Measurements from ENCODE around the gene GPR34.
"Not testable (repeated sequence)": the region's sequence is repeated elsewhere in the genome, so short reads cannot be mapped to it uniquely, and the experiment has no call there.

Gene GPR34, protein sequence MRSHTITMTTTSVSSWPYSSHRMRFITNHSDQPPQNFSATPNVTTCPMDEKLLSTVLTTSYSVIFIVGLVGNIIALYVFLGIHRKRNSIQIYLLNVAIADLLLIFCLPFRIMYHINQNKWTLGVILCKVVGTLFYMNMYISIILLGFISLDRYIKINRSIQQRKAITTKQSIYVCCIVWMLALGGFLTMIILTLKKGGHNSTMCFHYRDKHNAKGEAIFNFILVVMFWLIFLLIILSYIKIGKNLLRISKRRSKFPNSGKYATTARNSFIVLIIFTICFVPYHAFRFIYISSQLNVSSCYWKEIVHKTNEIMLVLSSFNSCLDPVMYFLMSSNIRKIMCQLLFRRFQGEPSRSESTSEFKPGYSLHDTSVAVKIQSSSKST

DNA sequence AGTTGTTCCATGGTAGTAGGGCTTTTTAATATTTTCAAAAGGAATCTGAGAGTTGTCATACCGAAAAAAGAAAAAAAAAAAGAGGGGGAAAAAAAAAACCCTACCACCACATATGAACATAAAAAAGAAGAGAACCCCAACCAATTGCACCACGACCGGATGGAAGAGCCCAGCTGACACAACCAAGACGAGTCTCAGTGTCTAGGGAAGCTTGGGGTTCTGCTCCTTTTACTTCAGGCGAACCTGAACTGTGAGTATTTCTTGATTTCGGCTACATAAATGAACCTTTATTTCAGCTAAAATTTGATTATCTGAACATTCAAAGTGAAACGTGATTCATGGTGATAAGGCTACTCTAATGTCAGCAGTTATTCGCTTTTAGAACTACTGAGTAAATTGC lies at the start of gene GPR34:
Gene GPR34, plus strand, starts transcription at position 139 of the 400 bp plus-strand sequence. CDS start 6,661 bp downstream, outside the sequence.
- H3K4me1 Mint-ChIP-seq, result peaks cover 58% of the 10 kb centered on the region
- H3K27me3 Mint-ChIP-seq, result no peaks in the 10 kb centered on the region
- H3K9me3 Mint-ChIP-seq, result no peaks in the 10 kb centered on the region
- ATAC-seq (peak; percentile 69), DNase-seq (peak; percentile 13)
- H3K27ac Mint-ChIP-seq, result peak within 1 kb of the TSS; percentile 77
- no peaks in the 10 kb centered on the region for H3K36me3 Mint-ChIP-seq (ENCODE audit: low read depth)
- H3K4me3 Mint-ChIP-seq, result peak within 1 kb of the TSS; percentile 56

DNA sequence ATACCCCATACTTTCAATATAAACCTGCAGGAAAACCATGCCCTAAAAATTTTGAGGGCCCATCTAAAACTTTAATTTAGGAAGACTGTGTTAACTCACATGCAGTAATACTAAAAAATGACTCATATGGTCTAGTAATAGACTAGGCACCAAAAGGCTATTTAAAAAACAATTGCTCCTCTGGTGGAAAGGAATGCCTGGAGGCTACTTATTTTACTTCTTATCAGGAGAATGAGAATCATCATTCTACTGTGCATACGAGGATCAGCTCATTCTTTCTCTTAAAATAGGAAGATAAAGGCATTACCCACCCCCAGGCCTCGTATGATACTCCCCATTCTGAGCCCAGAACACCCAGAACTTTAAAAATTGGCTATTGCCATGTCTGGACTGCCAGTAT lies 42.6 kb upstream of the GPR34 start:
- not testable (repeated sequence) for H3K4me1 Mint-ChIP-seq, ATAC-seq, H3K27ac Mint-ChIP-seq, H3K4me3 Mint-ChIP-seq, H3K27me3 Mint-ChIP-seq, DNase-seq
- Mint-ChIP-seq H3K36me3 (ENCODE audit: low read depth) (peaks cover 42% of the 10 kb centered on the region), H3K9me3 (peaks cover 13% of the 10 kb centered on the region)

DNA sequence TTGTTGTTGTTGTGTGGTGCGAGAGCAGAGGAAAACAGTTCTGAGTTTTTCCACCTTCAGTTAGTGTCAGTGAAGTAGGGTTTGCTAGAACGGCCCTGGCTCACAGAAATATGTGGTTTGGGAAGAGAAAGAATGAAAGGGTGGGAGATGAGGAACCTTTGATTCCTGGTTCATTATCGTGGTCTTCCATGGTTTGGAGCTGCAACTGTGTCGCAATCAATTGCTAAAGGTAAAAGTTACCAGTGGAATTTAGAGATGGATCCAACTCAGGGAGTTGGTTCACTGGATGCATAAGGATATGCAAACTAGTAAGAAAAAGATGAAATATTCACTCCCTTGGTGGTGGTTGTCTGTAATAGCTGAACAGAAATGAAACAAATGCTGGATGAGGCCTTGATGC lies 35.6 kb upstream of the GPR34 start:
- H3K27me3 Mint-ChIP-seq, result no peaks in the 10 kb centered on the region
- DNase-seq (no peak), ATAC-seq (no peak)
- H3K9me3 Mint-ChIP-seq, result peaks cover 7% of the 10 kb centered on the region
- H3K4me3 Mint-ChIP-seq, result no peak overlapping the region
- H3K4me1 Mint-ChIP-seq, result no peaks in the 10 kb centered on the region
- H3K27ac Mint-ChIP-seq, result no peak overlapping the region
- peaks cover 46% of the 10 kb centered on the region for H3K36me3 Mint-ChIP-seq (ENCODE audit: low read depth)

DNA sequence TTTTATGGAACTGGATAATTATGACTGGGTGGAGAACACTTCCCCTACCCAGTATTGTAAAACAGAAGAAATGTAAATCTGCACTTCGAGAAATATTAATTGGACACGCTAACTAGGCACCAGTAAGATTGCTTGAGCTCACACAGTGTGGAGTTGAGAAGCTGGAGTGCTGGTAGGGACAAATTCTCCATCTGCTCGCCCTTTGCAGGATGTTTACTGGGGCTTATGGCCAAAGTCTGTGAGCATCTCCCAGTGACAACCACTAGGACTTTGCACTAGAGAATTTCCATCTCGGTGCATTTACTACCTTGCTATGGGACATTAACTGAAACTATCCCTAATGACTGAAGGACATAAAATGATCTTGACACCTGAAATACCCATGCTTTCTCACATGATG lies 33.7 kb upstream of the GPR34 start:
- Mint-ChIP-seq H3K27me3 (no peaks in the 10 kb centered on the region), H3K36me3 (ENCODE audit: low read depth) (peaks cover 41% of the 10 kb centered on the region), H3K9me3 (no peaks in the 10 kb centered on the region), H3K4me3 (no peak overlapping the region), H3K4me1 (no peaks in the 10 kb centered on the region), H3K27ac (no peak overlapping the region)
- no peak for ATAC-seq
- DNase-seq, result no peak

DNA sequence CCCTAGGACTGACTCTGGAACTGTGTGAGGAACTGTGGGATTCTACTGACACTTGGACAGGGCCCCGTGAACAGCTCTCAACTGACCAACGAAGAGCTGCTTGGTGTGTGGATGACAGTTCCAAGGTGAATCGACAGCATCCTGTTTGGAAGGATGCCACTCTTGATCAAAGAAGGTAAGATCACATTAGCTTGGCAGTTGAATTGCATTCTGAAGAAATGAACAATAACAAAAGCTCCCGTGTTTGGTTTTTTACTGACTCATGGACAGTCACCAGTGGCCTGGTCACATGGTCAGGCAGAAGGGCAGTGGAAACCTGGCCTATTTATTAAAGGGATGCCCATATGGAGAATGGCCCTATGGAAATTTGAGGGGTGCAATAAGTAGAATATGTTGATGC lies 33.1 kb upstream of the GPR34 start:
- Mint-ChIP-seq H3K27ac (no peak overlapping the region), H3K4me1 (no peaks in the 10 kb centered on the region), H3K9me3 (no peaks in the 10 kb centered on the region), H3K36me3 (ENCODE audit: low read depth) (peaks cover 36% of the 10 kb centered on the region), H3K27me3 (no peaks in the 10 kb centered on the region), H3K4me3 (no peak overlapping the region)
- ATAC-seq, result no peak
- no peak for DNase-seq

DNA sequence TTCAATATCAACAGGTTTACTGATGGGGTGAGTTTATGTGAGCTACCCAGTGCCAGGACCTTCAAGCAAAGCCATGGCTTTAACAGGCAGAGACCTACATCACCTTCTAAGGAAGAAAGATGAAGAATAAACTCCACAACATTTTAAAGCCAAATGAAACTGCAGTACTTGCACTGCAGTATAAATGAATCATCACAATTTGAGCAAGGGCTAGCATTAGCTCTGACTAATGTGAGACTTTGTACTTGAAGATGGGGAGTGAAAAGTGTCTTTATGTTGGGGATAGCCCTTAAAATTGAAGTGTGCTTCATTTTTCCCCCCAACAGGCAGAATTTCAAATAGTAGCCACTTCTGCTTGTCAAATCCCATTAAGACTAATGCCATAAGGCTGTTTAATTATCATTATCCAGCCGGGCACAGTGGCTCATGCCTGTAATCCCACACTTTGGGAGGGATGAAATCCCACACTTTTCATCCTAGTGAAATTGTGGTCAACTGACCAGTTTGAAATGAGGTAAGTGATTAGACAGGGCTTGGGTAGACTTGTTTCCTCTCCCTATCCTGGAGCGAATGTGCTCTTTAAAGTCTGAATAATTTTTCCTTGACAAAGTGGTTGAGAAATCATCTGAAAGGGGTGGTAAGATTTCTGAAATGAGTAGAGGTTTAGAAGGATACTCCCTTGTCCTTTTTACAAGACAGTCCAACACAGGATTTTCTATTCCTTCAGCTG lies 27.2 kb upstream of the GPR34 start:
- ATAC-seq, result peak; percentile 35
- H3K4me3 Mint-ChIP-seq, result no peak overlapping the region

DNA sequence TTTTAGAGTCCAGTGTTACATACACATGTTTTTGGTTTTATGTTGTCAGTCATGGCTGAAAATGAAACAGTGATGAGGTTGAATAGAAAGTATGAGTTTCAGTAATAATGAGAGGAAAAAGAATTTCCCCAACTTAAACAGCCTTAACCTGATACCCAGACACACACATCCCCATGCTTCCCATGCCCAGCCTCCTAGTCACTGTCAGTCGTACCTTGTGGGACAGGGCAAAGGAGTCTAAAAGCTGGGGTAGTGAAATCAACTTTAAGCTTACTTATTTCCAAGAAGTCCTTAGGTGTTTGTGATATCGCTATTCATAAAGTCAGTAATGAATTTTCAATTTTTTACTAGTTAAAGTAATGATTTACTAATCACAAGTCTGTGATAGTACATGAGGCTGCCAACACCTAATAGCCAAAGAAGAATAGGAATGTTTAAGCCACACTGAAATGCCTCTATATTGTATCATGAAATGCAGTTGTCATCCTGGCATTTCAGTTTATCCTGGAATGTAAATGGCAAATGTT lies 24.3 kb upstream of the GPR34 start:
- peak overlapping the region; percentile 92 for H3K27ac Mint-ChIP-seq

More for the DNA sequence above, 27.2 kb upstream of the GPR34 start:
- no peak for DNase-seq
- Mint-ChIP-seq H3K36me3 (ENCODE audit: low read depth) (peaks cover 18% of the 10 kb centered on the region), H3K27me3 (no peaks in the 10 kb centered on the region), H3K4me1 (peaks cover 49% of the 10 kb centered on the region), H3K9me3 (no peaks in the 10 kb centered on the region), H3K27ac (no peak overlapping the region)

DNA sequence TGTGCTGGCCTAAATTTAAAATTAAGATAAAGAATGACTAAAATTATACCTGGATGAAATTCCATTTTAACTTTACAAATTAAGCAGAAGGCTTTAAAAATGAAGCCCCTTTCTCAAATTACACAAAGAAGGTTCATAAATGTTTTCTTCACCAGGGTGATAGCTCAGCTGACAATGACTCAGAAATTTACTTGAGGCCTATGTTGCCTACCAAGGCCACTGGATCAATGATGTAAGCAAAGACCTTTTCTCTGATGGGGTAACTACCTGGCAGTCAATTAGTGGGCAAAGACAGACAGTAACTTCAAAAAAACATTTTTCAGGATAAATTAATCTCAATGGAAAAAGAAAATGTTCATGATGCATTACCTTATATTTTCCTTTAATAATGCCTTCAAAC lies 23.9 kb upstream of the GPR34 start:
- Mint-ChIP-seq H3K9me3 (no peaks in the 10 kb centered on the region), H3K36me3 (ENCODE audit: low read depth) (peaks cover 12% of the 10 kb centered on the region), H3K4me3 (peak overlapping the region; percentile 69), H3K27me3 (no peaks in the 10 kb centered on the region), H3K27ac (peak overlapping the region; percentile 92), H3K4me1 (peaks cover 72% of the 10 kb centered on the region)
- DNase-seq, result no peak
- peak; percentile 45 for ATAC-seq

More for the DNA sequence above, 24.3 kb upstream of the GPR34 start:
- H3K4me1 Mint-ChIP-seq, result peaks cover 68% of the 10 kb centered on the region
- no peaks in the 10 kb centered on the region for H3K9me3 Mint-ChIP-seq
- no peak overlapping the region for H3K4me3 Mint-ChIP-seq
- ATAC-seq (peak; percentile 78), DNase-seq (peak; percentile 10)
- peaks cover 9% of the 10 kb centered on the region for H3K36me3 Mint-ChIP-seq (ENCODE audit: low read depth)
- no peaks in the 10 kb centered on the region for H3K27me3 Mint-ChIP-seq

DNA sequence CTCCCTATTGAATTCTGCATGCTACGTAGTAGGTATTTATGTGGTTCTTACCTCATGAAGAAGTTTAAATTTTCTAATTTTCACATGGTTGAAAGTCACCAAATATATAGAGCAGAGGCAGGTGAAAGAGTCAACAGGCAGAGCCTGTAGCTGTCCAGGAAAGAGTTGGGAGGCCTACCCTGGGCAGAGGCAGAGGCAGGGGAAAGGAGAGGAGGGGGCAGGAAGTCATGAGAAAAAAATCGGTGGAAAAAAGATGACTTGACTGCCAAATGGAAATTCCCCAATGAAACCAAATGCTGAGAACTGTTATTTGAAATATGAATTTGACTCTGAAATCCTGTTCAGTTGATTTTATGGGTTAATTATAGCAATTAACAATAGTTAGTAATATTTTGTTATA lies 23.1 kb upstream of the GPR34 start:
- peak; percentile 39 for ATAC-seq
- peak overlapping the region; percentile 92 for H3K27ac Mint-ChIP-seq

DNA sequence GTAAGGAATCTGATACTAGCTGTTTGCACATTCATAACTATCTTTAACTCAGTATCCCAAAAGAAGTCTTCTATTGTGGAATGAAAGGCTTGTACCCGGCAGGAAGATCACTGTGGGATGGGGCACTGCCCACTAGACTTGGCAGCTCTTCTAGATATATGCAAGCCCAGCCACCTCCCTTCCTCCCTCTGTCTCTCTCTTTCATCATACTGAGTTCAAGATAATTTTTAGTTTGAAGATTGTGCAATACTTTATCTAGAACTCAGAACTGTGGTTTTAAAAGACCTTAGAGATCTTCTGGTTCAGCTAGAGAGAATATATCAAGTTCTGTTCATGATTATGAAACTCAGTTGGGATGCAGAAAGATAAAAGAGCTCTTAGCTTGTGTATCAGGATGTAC lies 22.5 kb upstream of the GPR34 start:
- H3K27ac Mint-ChIP-seq, result peak overlapping the region; percentile 92
- no peaks in the 10 kb centered on the region for H3K27me3 Mint-ChIP-seq
- DNase-seq (no peak), ATAC-seq (peak; percentile 31)
- peak overlapping the region; percentile 69 for H3K4me3 Mint-ChIP-seq
- peaks cover 12% of the 10 kb centered on the region for H3K36me3 Mint-ChIP-seq (ENCODE audit: low read depth)
- H3K9me3 Mint-ChIP-seq, result no peaks in the 10 kb centered on the region
- H3K4me1 Mint-ChIP-seq, result peaks cover 83% of the 10 kb centered on the region

More for the DNA sequence above, 23.1 kb upstream of the GPR34 start:
- no peaks in the 10 kb centered on the region for H3K27me3 Mint-ChIP-seq
- H3K36me3 Mint-ChIP-seq (ENCODE audit: low read depth), result peaks cover 14% of the 10 kb centered on the region
- peaks cover 80% of the 10 kb centered on the region for H3K4me1 Mint-ChIP-seq
- no peaks in the 10 kb centered on the region for H3K9me3 Mint-ChIP-seq
- H3K4me3 Mint-ChIP-seq, result peak overlapping the region; percentile 69
- peak; percentile 9 for DNase-seq

DNA sequence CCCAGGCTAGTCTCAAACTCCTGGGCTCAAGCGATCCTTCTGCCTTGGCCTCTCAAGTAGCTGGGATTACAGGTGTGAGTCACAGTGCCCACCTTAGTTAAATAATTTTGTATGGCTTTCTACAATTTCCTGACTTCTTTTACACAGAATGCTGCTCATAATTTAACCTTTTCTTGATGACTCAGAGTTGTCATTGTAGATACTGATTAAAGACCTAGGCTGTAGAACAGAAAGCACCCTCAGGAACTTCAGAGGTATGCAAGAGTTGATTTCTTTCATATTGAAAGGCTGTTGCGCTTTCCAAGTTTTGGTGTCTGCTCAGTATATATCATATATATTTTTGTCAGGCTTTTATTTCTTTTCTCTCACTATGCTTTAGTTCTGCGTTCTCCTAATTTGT lies 21.1 kb upstream of the GPR34 start:
- Mint-ChIP-seq H3K27me3 (no peaks in the 10 kb centered on the region), H3K27ac (peak overlapping the region; percentile 64), H3K4me1 (peaks cover 77% of the 10 kb centered on the region), H3K36me3 (ENCODE audit: low read depth) (peaks cover 12% of the 10 kb centered on the region), H3K4me3 (no peak overlapping the region), H3K9me3 (no peaks in the 10 kb centered on the region)
- DNase-seq (no peak), ATAC-seq (peak; percentile 75)

DNA sequence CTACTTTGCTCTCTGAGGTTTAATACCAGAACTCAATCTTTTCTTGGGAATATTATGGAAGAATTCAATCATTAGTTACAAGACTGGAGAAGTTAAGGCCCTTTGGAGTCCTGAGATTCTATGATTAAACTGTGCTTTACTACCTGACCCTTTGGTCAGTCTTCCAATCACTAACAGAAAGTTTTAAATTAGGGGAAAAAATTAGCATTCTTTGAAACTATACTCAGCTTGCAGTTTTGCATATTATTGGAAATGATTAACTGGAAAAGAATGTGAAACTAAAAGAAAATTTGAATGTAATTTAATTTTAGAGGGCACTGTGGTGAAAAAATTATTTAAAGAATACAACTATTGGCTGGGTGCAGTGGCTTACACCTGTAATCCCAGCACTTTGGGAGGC lies 18.7 kb upstream of the GPR34 start:
- DNase-seq (no peak), ATAC-seq (no peak)
- H3K36me3 Mint-ChIP-seq (ENCODE audit: low read depth), result peaks cover 12% of the 10 kb centered on the region
- peak overlapping the region; percentile 73 for H3K27ac Mint-ChIP-seq
- no peaks in the 10 kb centered on the region for H3K27me3 Mint-ChIP-seq
- H3K4me1 Mint-ChIP-seq, result peaks cover 64% of the 10 kb centered on the region
- H3K4me3 Mint-ChIP-seq, result no peak overlapping the region
- H3K9me3 Mint-ChIP-seq, result no peaks in the 10 kb centered on the region

DNA sequence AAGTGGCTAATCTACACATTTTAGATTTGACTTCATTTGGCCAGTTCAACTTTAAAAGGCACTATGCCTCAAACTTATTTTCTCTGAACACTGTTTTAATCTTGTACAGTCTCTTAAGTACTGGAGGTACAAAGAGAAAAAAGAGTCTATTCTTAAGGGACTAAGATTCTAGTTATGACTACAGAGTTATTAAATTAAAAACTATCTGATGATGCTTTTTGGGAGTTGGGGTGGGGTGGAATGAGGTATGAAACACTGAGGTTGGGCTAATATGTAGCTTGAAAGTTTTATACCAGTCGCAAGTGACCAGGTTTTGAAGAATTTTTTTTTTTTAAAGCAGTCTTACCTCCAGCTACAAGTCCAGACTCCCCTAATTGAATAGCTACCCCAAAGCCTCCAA lies 17.7 kb upstream of the GPR34 start:
- Mint-ChIP-seq H3K27me3 (no peaks in the 10 kb centered on the region), H3K4me1 (peaks cover 54% of the 10 kb centered on the region), H3K9me3 (no peaks in the 10 kb centered on the region), H3K36me3 (ENCODE audit: low read depth) (peaks cover 10% of the 10 kb centered on the region), H3K4me3 (no peak overlapping the region), H3K27ac (no peak overlapping the region)
- DNase-seq (no peak), ATAC-seq (no peak)

DNA sequence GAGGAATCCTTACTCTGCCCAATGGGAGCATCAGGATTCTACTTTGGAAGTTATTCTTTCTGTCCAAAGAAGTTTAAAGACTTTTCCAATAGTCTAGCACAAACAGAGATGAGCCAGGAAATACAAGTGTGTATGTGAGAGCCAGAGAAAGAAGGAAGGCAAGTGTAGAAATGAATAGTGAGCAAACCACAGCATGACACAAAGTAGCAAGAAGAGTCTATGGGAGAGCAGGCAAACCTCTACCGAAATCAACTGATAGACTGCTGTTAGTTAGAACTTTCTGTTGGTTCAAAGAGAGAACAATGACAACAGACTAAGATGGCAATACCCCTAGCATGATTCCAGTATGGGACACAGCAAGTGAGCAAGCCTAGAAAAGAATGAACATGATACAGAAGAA lies 16.1 kb upstream of the GPR34 start:
- ATAC-seq, result peak; percentile 33
- Mint-ChIP-seq H3K4me3 (no peak overlapping the region), H3K9me3 (no peaks in the 10 kb centered on the region), H3K4me1 (peaks cover 39% of the 10 kb centered on the region), H3K36me3 (ENCODE audit: low read depth) (peaks cover 16% of the 10 kb centered on the region), H3K27me3 (no peaks in the 10 kb centered on the region), H3K27ac (peak overlapping the region; percentile 64)
- DNase-seq, result no peak

DNA sequence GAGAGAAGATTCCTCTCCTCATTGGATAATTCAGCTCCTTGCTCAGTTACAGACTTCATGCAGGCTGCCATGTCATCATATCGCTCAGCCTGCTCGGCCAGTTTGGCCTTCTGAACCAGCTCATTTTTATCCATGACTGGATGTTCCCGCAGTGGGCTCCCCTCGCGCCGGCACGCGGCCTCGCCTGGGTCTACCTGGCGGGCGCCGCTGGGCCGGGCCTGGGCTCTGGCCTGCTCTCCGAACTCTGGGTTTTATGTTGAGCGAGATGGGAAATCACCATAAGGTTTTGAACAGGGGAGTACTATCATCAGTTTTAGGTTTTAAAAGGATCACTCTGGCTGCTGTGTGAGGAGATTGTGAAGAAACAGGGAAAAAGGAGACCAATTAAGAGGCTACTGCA lies 12.4 kb upstream of the GPR34 start:
- H3K9me3 Mint-ChIP-seq; H3K27ac Mint-ChIP-seq; H3K36me3 Mint-ChIP-seq (ENCODE audit: low read depth); ATAC-seq; H3K27me3 Mint-ChIP-seq; H3K4me3 Mint-ChIP-seq; DNase-seq: not testable (repeated sequence)
- peaks cover 15% of the 10 kb centered on the region for H3K4me1 Mint-ChIP-seq

All from activated naive CD8-positive, alpha-beta T cell treated with anti-CD3 and anti-CD28 coated beads, Interleukin-2, amount 50 U/mL, for 24 hours (primary cell).